ENCODE results near the gene MEGF11.

The MEGF11 gene

GRCh38 chr15:65942436-65942835, 311.1 kb downstream of the MEGF11 start:
- 82 to 87% methylated on average over 4 of the region's 4 CpGs for WGBS, 2 experiments
- no peaks in the 10 kb centered on the region for H3K4me1 ChIP-seq (ENCODE audit: control insufficient read depth, insufficient read depth, low read length)
- H3K36me3 ChIP-seq (ENCODE audit: control insufficient read depth, insufficient read depth, low read length): no peaks in the 10 kb centered on the region
- H3K4me3 ChIP-seq (ENCODE audit: insufficient read depth, low read depth, low read length): no peak overlapping the region
- H3K9me3 ChIP-seq (ENCODE audit: control insufficient read depth, low read length): no peaks in the 10 kb centered on the region
- H3K27ac ChIP-seq (ENCODE audit: insufficient read depth, low read depth, low read length, poor library complexity, severe bottlenecking): no peak overlapping the region
- H3K27me3 ChIP-seq (ENCODE audit: control insufficient read depth, insufficient read depth, low read length, poor library complexity, severe bottlenecking): no peaks in the 10 kb centered on the region

- no peaks in the 10 kb centered on the region for H3K9me3 ChIP-seq (ENCODE audit: control insufficient read depth, low read length)
- H3K36me3 ChIP-seq (ENCODE audit: control insufficient read depth, insufficient read depth, low read length): no peaks in the 10 kb centered on the region
- H3K27ac ChIP-seq (ENCODE audit: insufficient read depth, low read depth, low read length, poor library complexity, severe bottlenecking): no peak overlapping the region
- no peak overlapping the region for H3K4me3 ChIP-seq (ENCODE audit: insufficient read depth, low read depth, low read length)
- no peaks in the 10 kb centered on the region for H3K27me3 ChIP-seq (ENCODE audit: control insufficient read depth, insufficient read depth, low read length, poor library complexity, severe bottlenecking)
- no peaks in the 10 kb centered on the region for H3K4me1 ChIP-seq (ENCODE audit: control insufficient read depth, insufficient read depth, low read length)
Measured at GRCh38 chr15:65940618-65940909, 313.0 kb downstream of the MEGF11 start.

GRCh38 chr15:65939901-65940617, 313.5 kb downstream of the MEGF11 start:
- Histone ChIP-seq H3K4me1 (ENCODE audit: control insufficient read depth, insufficient read depth, low read length) (no peaks in the 10 kb centered on the region), H3K4me3 (ENCODE audit: insufficient read depth, low read depth, low read length) (no peak overlapping the region), H3K36me3 (ENCODE audit: control insufficient read depth, insufficient read depth, low read length) (no peaks in the 10 kb centered on the region), H3K27me3 (ENCODE audit: control insufficient read depth, insufficient read depth, low read length, poor library complexity, severe bottlenecking) (no peaks in the 10 kb centered on the region), H3K9me3 (ENCODE audit: control insufficient read depth, low read length) (no peaks in the 10 kb centered on the region), H3K27ac (ENCODE audit: insufficient read depth, low read depth, low read length, poor library complexity, severe bottlenecking) (no peak overlapping the region)
- 92 to 93% methylated on average over 10 of the region's 10 CpGs for WGBS, 2 experiments

- Histone ChIP-seq H3K4me1 (ENCODE audit: control insufficient read depth, insufficient read depth, low read length) (no peaks in the 10 kb centered on the region), H3K27me3 (ENCODE audit: control insufficient read depth, insufficient read depth, low read length, poor library complexity, severe bottlenecking) (no peaks in the 10 kb centered on the region), H3K36me3 (ENCODE audit: control insufficient read depth, insufficient read depth, low read length) (no peaks in the 10 kb centered on the region), H3K9me3 (ENCODE audit: control insufficient read depth, low read length) (no peaks in the 10 kb centered on the region), H3K4me3 (ENCODE audit: insufficient read depth, low read depth, low read length) (no peak overlapping the region), H3K27ac (ENCODE audit: insufficient read depth, low read depth, low read length, poor library complexity, severe bottlenecking) (no peak overlapping the region)
- WGBS, 2 experiments: 99 to 100% methylated on average over 1 to 4 of the region's 4 CpGs
Measured at GRCh38 chr15:65938604-65939003, 314.9 kb downstream of the MEGF11 start.

GRCh38 chr15:65937476-65937875, 316.1 kb downstream of the MEGF11 start:
- Histone ChIP-seq H3K27me3 (ENCODE audit: control insufficient read depth, insufficient read depth, low read length, poor library complexity, severe bottlenecking) (no peaks in the 10 kb centered on the region), H3K4me3 (ENCODE audit: insufficient read depth, low read depth, low read length) (no peak overlapping the region)
- 94 to 95% methylated on average over 1 of the region's 1 CpG for WGBS, 2 experiments

GRCh38 chr15:65937054-65937453, 316.5 kb downstream of the MEGF11 start:
- 86 to 90% methylated on average over 3 of the region's 3 CpGs for WGBS, 2 experiments
- H3K27ac ChIP-seq (ENCODE audit: insufficient read depth, low read depth, low read length, poor library complexity, severe bottlenecking): no peak overlapping the region

More at GRCh38 chr15:65937476-65937875, 316.1 kb downstream of the MEGF11 start:
- no peaks in the 10 kb centered on the region for H3K4me1 ChIP-seq (ENCODE audit: control insufficient read depth, insufficient read depth, low read length)
- no peak overlapping the region for H3K27ac ChIP-seq (ENCODE audit: insufficient read depth, low read depth, low read length, poor library complexity, severe bottlenecking)
- no peaks in the 10 kb centered on the region for H3K9me3 ChIP-seq (ENCODE audit: control insufficient read depth, low read length)
- H3K36me3 ChIP-seq (ENCODE audit: control insufficient read depth, insufficient read depth, low read length): no peaks in the 10 kb centered on the region

GRCh38 chr15:65936282-65936681, 317.3 kb downstream of the MEGF11 start:
- WGBS, 2 experiments: 86 to 91% methylated on average over 1 of the region's 1 CpG
- H3K27ac ChIP-seq (ENCODE audit: insufficient read depth, low read depth, low read length, poor library complexity, severe bottlenecking): no peak overlapping the region
- no peaks in the 10 kb centered on the region for H3K4me1 ChIP-seq (ENCODE audit: control insufficient read depth, insufficient read depth, low read length)
- H3K36me3 ChIP-seq (ENCODE audit: control insufficient read depth, insufficient read depth, low read length): no peaks in the 10 kb centered on the region
- H3K9me3 ChIP-seq (ENCODE audit: control insufficient read depth, low read length): no peaks in the 10 kb centered on the region
- H3K4me3 ChIP-seq (ENCODE audit: insufficient read depth, low read depth, low read length): no peak overlapping the region
- H3K27me3 ChIP-seq (ENCODE audit: control insufficient read depth, insufficient read depth, low read length, poor library complexity, severe bottlenecking): no peaks in the 10 kb centered on the region

More at GRCh38 chr15:65937054-65937453, 316.5 kb downstream of the MEGF11 start:
- Histone ChIP-seq H3K4me3 (ENCODE audit: insufficient read depth, low read depth, low read length) (no peak overlapping the region), H3K27me3 (ENCODE audit: control insufficient read depth, insufficient read depth, low read length, poor library complexity, severe bottlenecking) (no peaks in the 10 kb centered on the region), H3K36me3 (ENCODE audit: control insufficient read depth, insufficient read depth, low read length) (no peaks in the 10 kb centered on the region), H3K4me1 (ENCODE audit: control insufficient read depth, insufficient read depth, low read length) (no peaks in the 10 kb centered on the region), H3K9me3 (ENCODE audit: control insufficient read depth, low read length) (no peaks in the 10 kb centered on the region)

- H3K4me3 ChIP-seq (ENCODE audit: insufficient read depth, low read depth, low read length): no peak overlapping the region
- H3K27me3 ChIP-seq (ENCODE audit: control insufficient read depth, insufficient read depth, low read length, poor library complexity, severe bottlenecking): no peaks in the 10 kb centered on the region
- WGBS, 2 experiments: 95% methylated on average over 2 of the region's 2 CpGs
- H3K27ac ChIP-seq (ENCODE audit: insufficient read depth, low read depth, low read length, poor library complexity, severe bottlenecking): no peak overlapping the region
- no peaks in the 10 kb centered on the region for H3K4me1 ChIP-seq (ENCODE audit: control insufficient read depth, insufficient read depth, low read length)
- H3K36me3 ChIP-seq (ENCODE audit: control insufficient read depth, insufficient read depth, low read length): no peaks in the 10 kb centered on the region
- no peaks in the 10 kb centered on the region for H3K9me3 ChIP-seq (ENCODE audit: control insufficient read depth, low read length)
Measured at GRCh38 chr15:65935391-65935790, 318.2 kb downstream of the MEGF11 start.

- Histone ChIP-seq H3K36me3 (ENCODE audit: control insufficient read depth, insufficient read depth, low read length) (no peaks in the 10 kb centered on the region), H3K4me3 (ENCODE audit: insufficient read depth, low read depth, low read length) (no peak overlapping the region), H3K27me3 (ENCODE audit: control insufficient read depth, insufficient read depth, low read length, poor library complexity, severe bottlenecking) (no peaks in the 10 kb centered on the region), H3K4me1 (ENCODE audit: control insufficient read depth, insufficient read depth, low read length) (no peaks in the 10 kb centered on the region), H3K9me3 (ENCODE audit: control insufficient read depth, low read length) (no peaks in the 10 kb centered on the region), H3K27ac (ENCODE audit: insufficient read depth, low read depth, low read length, poor library complexity, severe bottlenecking) (no peak overlapping the region)
- WGBS, 2 experiments: 95% methylated on average over 4 of the region's 4 CpGs
Measured at GRCh38 chr15:65931221-65931620, 322.3 kb downstream of the MEGF11 start.

GRCh38 chr15:65930134-65930533, 323.4 kb downstream of the MEGF11 start:
- Histone ChIP-seq H3K9me3 (ENCODE audit: control insufficient read depth, low read length) (no peaks in the 10 kb centered on the region), H3K27ac (ENCODE audit: insufficient read depth, low read depth, low read length, poor library complexity, severe bottlenecking) (no peak overlapping the region), H3K4me3 (ENCODE audit: insufficient read depth, low read depth, low read length) (no peak overlapping the region), H3K4me1 (ENCODE audit: control insufficient read depth, insufficient read depth, low read length) (no peaks in the 10 kb centered on the region), H3K27me3 (ENCODE audit: control insufficient read depth, insufficient read depth, low read length, poor library complexity, severe bottlenecking) (no peaks in the 10 kb centered on the region), H3K36me3 (ENCODE audit: control insufficient read depth, insufficient read depth, low read length) (no peaks in the 10 kb centered on the region)
- 86 to 88% methylated on average over 6 of the region's 6 CpGs for WGBS, 2 experiments

- WGBS, 2 experiments: 89 to 91% methylated on average over 7 of the region's 7 CpGs
- no peaks in the 10 kb centered on the region for H3K9me3 ChIP-seq (ENCODE audit: control insufficient read depth, low read length)
- H3K27me3 ChIP-seq (ENCODE audit: control insufficient read depth, insufficient read depth, low read length, poor library complexity, severe bottlenecking): no peaks in the 10 kb centered on the region
- H3K36me3 ChIP-seq (ENCODE audit: control insufficient read depth, insufficient read depth, low read length): no peaks in the 10 kb centered on the region
- H3K4me3 ChIP-seq (ENCODE audit: insufficient read depth, low read depth, low read length): no peak overlapping the region
- no peak overlapping the region for H3K27ac ChIP-seq (ENCODE audit: insufficient read depth, low read depth, low read length, poor library complexity, severe bottlenecking)
- H3K4me1 ChIP-seq (ENCODE audit: control insufficient read depth, insufficient read depth, low read length): no peaks in the 10 kb centered on the region
Measured at GRCh38 chr15:65929573-65929972, 324.0 kb downstream of the MEGF11 start.
